Esophagus (tissue), 2 donors: ENCODE results near the gene TTC28. TPM values are rescaled to one million over a fixed set of nuclear protein-coding genes. Genes with fewer than 3 reads are reported as not detected.
"Not testable (repeated sequence)": the region's sequence is repeated elsewhere in the genome, so short reads cannot be mapped to it uniquely, and the experiment has no call there.

Source experiments
- H3K27ac ChIP-seq, 2 donors: one replicate each; pipeline ENCODE4 v1.5.1; 2013; ENCODE audit warnings: low read depth in 2 of 2, mild to moderate bottlenecking in 2 of 2, inconsistent platforms in 1 of 2, low read length in 1 of 2, moderate library complexity in 1 of 2
- H3K27me3 ChIP-seq, 2 donors: one replicate each; pipeline ENCODE4 v1.6.1; 2013; ENCODE audit warnings: low read length in 2 of 2, control low read depth in 1 of 2, mild to moderate bottlenecking in 1 of 2; ENCODE audit not compliant: insufficient read depth in 2 of 2, control insufficient read depth in 1 of 2
- H3K36me3 ChIP-seq, 2 donors: one replicate each; pipeline ENCODE4 v1.6.1; 2013; ENCODE audit warnings: low read length in 1 of 2; ENCODE audit not compliant: control insufficient read depth in 2 of 2, insufficient read depth in 2 of 2
- H3K4me1 ChIP-seq, 2 donors: one replicate each; pipeline ENCODE4 v1.6.1; 2013; ENCODE audit warnings: low read length in 1 of 2; ENCODE audit not compliant: control insufficient read depth in 2 of 2, insufficient read depth in 2 of 2
- H3K4me3 ChIP-seq, 2 donors: one replicate each; pipeline ENCODE4 v1.5.1; 2013; ENCODE audit warnings: low read length in 2 of 2, mild to moderate bottlenecking in 2 of 2, low read depth in 1 of 2, moderate library complexity in 1 of 2
- H3K9me3 ChIP-seq, 2 donors: one replicate each; pipeline ENCODE4 v1.6.1; 2013; ENCODE audit warnings: mild to moderate bottlenecking in 2 of 2, low read depth in 1 of 2, low read length in 1 of 2, moderate library complexity in 1 of 2; ENCODE audit not compliant: control insufficient read depth in 2 of 2, insufficient read depth in 1 of 2
- WGBS, 2 donors: extraction: QIAGEN DNeasy Blood & Tissue Kit; methylation state at CpG; one replicate each; pipeline ENCODE4 v1.1.7; 2013; 5-methylcytosine and 5-hydroxymethylcytosine counted together
- polyA plus RNA-seq, 2 donors: library from polyadenylated mRNA; stranded (reverse); fragments of 200-250 nt; gene quantifications; one replicate each; pipeline ENCODE4 v1.2.3, GENCODE V29; 2013
- donor health status: healthy with polysubstance abuse.
- donor health status: Bipolar disorder and iron deficiency.

TTC28 gene
- polyA plus RNA-seq, 2 donors = 1.4 to 2.6 TPM

GRCh38 chr22:28507896-28508295 is 171.7 kb downstream of the TTC28 start:
- Histone ChIP-seq H3K9me3 (no peaks in the 10 kb centered on the region), H3K27ac (no peak overlapping the region), H3K36me3 (no peaks in the 10 kb centered on the region), H3K4me3 (no peak overlapping the region), H3K4me1 (no peaks in the 10 kb centered on the region), H3K27me3 (no peaks in the 10 kb centered on the region)

- no peaks in the 10 kb centered on the region for H3K36me3 ChIP-seq
- H3K4me3 ChIP-seq = no peak overlapping the region
- no peaks in the 10 kb centered on the region for H3K4me1 ChIP-seq
- H3K27ac ChIP-seq = no peak overlapping the region
- H3K9me3 ChIP-seq = no peaks in the 10 kb centered on the region
- no peaks in the 10 kb centered on the region for H3K27me3 ChIP-seq
- WGBS, 2 donors = 83 to 86% methylated on average over 9 of the region's 9 CpGs
These were observed 173.5 kb downstream of the TTC28 start for GRCh38 chr22:28506150-28506535.

GRCh38 chr22:28505416-28506149 is 174.1 kb downstream of the TTC28 start:
- H3K9me3 ChIP-seq = no peaks in the 10 kb centered on the region
- H3K27ac ChIP-seq = no peak overlapping the region
- H3K27me3 ChIP-seq = no peaks in the 10 kb centered on the region
- H3K36me3 ChIP-seq = no peaks in the 10 kb centered on the region
- H3K4me3 ChIP-seq = no peak overlapping the region
- H3K4me1 ChIP-seq = no peaks in the 10 kb centered on the region
- 78 to 80% methylated on average over 15 of the region's 15 CpGs for WGBS, 2 donors

- no peaks in the 10 kb centered on the region for H3K27me3 ChIP-seq
- H3K4me1 ChIP-seq = no peaks in the 10 kb centered on the region
- H3K9me3 ChIP-seq = no peaks in the 10 kb centered on the region
- no peak overlapping the region for H3K27ac ChIP-seq
- WGBS, 2 donors = 68 to 76% methylated on average over 1 of the region's 1 CpG
- no peak overlapping the region for H3K4me3 ChIP-seq
- no peaks in the 10 kb centered on the region for H3K36me3 ChIP-seq
These were observed 179.6 kb downstream of the TTC28 start for GRCh38 chr22:28500006-28500405.

- Histone ChIP-seq H3K4me1 (peaks cover 0 to under 1% of the 10 kb centered on the region in 2 donors), H3K4me3 (no peak overlapping the region), H3K9me3 (no peaks in the 10 kb centered on the region), H3K36me3 (no peaks in the 10 kb centered on the region), H3K27ac (no peak overlapping the region), H3K27me3 (no peaks in the 10 kb centered on the region)
- WGBS, 2 donors = 88 to 89% methylated on average over 4 of the region's 4 CpGs
These were observed 181.6 kb downstream of the TTC28 start for GRCh38 chr22:28498044-28498443.

- Histone ChIP-seq H3K4me1 (peaks cover 0 to 2% of the 10 kb centered on the region in 2 donors), H3K27ac (no peak overlapping the region), H3K4me3 (no peak overlapping the region), H3K27me3 (no peaks in the 10 kb centered on the region), H3K9me3 (no peaks in the 10 kb centered on the region), H3K36me3 (no peaks in the 10 kb centered on the region)
- WGBS, 2 donors = 75 to 79% methylated on average over 2 of the region's 2 CpGs
These were observed 182.5 kb downstream of the TTC28 start for GRCh38 chr22:28497188-28497587.

GRCh38 chr22:28491289-28491688 is 188.4 kb downstream of the TTC28 start:
- not testable (repeated sequence) for H3K27me3 ChIP-seq, H3K9me3 ChIP-seq, H3K4me1 ChIP-seq, H3K36me3 ChIP-seq, H3K4me3 ChIP-seq, H3K27ac ChIP-seq
- WGBS, 2 donors = 94% methylated on average over 1 of the region's 2 CpGs; no CpG with 5 or more reads in 1 of the 2 donors

- H3K4me1 ChIP-seq = peaks cover 0 to 2% of the 10 kb centered on the region in 2 donors
- 70 to 83% methylated on average over 2 of the region's 2 CpGs for WGBS, 2 donors
- H3K9me3 ChIP-seq = no peaks in the 10 kb centered on the region
- no peaks in the 10 kb centered on the region for H3K27me3 ChIP-seq
- H3K4me3 ChIP-seq = no peak overlapping the region
- H3K27ac ChIP-seq = no peak overlapping the region
- H3K36me3 ChIP-seq = no peaks in the 10 kb centered on the region
These were observed 190.8 kb downstream of the TTC28 start for GRCh38 chr22:28488825-28489224.

GRCh38 chr22:28484662-28485061 is 195.0 kb downstream of the TTC28 start:
- H3K27me3 ChIP-seq = no peaks in the 10 kb centered on the region
- H3K27ac ChIP-seq = no peak overlapping the region
- no peaks in the 10 kb centered on the region for H3K4me1 ChIP-seq
- H3K4me3 ChIP-seq = no peak overlapping the region
- whole genome bisulfite sequencing, 2 donors = 89 to 95% methylated on average over 1 of the region's 1 CpG
- no peaks in the 10 kb centered on the region for H3K9me3 ChIP-seq
- H3K36me3 ChIP-seq = no peaks in the 10 kb centered on the region

- H3K27ac ChIP-seq = no peak overlapping the region
- no peaks in the 10 kb centered on the region for H3K9me3 ChIP-seq
- H3K27me3 ChIP-seq = no peaks in the 10 kb centered on the region
- WGBS, 2 donors = 65 to 75% methylated on average over 2 of the region's 2 CpGs
- no peak overlapping the region for H3K4me3 ChIP-seq
- H3K4me1 ChIP-seq = no peaks in the 10 kb centered on the region
- no peaks in the 10 kb centered on the region for H3K36me3 ChIP-seq
These were observed 197.9 kb downstream of the TTC28 start for GRCh38 chr22:28481725-28482124.
